Prostate gland (tissue), 2 donors: Measurements from ENCODE around the gene RAPGEF2.

Source experiments
- CTCF ChIP-seq, 4 experiments: fragments of 200-600 bp in 2 of 4; fragments of 450-650 bp in 2 of 4; sonication (generic) in 2 of 4; IDR thresholded peaks; 1 replicate in 3 of 4; 2 replicates in 1 of 4; pipeline ENCODE4 v1.5.1; 2016 to 2019; ENCODE audit warnings: antibody characterized with exemption in 4 of 4, mild to moderate bottlenecking in 2 of 4, moderate library complexity in 2 of 4
- POLR2A ChIP-seq: fragments of 450-650 bp; IDR thresholded peaks from one replicate; pipeline ENCODE4 v1.6.1; 2016; ENCODE audit warnings: antibody characterized with exemption, mild to moderate bottlenecking
- POLR2AphosphoS5 ChIP-seq: sonication (generic); formaldehyde crosslinking; IDR thresholded peaks from one replicate; pipeline ENCODE4 v1.6.1; 2017; ENCODE audit warnings: antibody characterized with exemption

DNA sequence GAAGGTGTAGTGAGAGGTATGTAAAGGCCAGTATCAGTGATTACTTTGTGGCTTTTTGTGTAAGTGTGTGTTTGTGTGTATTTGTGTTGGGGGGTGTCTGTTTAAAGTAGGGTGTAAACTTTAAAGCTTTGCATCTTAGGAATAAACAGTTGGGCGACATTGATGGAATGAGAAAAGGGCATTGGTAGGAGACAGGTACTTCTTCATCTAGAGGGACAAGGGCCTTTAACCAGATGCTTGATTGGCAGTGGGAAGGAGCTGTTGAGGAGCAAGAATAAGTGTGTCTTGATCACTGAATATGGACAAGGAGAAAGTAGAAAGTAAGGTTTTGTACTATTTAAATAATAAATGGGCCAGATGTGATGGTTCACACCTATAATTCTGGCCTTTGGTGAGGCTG is 48.8 kb downstream of the RAPGEF2 start:
- TF ChIP-seq CTCF (IDR thresholded peaks at IDR 0.05) (no peak), POLR2A (no peak), POLR2AphosphoS5 (no peak)
